Esophagus squamous epithelium (tissue), 4 donors: ENCODE data around the gene CENPT.
"Not testable (repeated sequence)": the region's sequence is repeated elsewhere in the genome, so short reads cannot be mapped to it uniquely, and the experiment has no call there.

Experiments
- POLR2A ChIP-seq, 4 donors: fragments of 450-650 bp; IDR thresholded peaks; one replicate each; pipeline ENCODE4 v1.6.1; 2017; ENCODE audit warnings: antibody characterized with exemption in 4 of 4, mild to moderate bottlenecking in 4 of 4, moderate library complexity in 3 of 4
- TF ChIP-seq, protein P1 (sequence below), 6 experiments: fragments of 450-650 bp in 4 of 6; fragments of 200-600 bp in 2 of 6; sonication (generic) in 2 of 6; IDR thresholded peaks; one replicate each; pipeline ENCODE4 v1.5.1; 2016 to 2019; ENCODE audit warnings: antibody characterized with exemption in 6 of 6, mild to moderate bottlenecking in 4 of 6, moderate library complexity in 4 of 6

DNA sequence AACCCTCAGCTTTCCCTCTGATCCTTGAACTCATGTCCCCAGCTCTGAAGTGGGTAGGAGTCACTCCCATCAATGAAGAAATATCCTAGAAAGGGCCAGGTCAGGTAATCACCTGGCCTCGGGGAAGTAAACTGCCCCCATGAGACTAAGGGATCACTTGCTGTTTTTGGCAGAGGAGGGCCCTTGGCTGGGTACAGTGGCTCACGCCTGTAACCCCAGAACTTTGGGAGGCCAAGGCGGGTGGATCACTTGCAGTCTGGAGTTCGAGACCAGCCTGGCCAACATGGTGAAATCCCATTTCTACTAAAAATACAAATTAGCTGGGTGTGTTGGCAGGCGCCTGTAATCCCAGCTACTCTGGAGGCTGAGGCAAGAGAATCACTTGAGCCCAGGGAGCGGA lies 16.6 kb upstream of the CENPT start:
- TF ChIP-seq, protein P1, sequence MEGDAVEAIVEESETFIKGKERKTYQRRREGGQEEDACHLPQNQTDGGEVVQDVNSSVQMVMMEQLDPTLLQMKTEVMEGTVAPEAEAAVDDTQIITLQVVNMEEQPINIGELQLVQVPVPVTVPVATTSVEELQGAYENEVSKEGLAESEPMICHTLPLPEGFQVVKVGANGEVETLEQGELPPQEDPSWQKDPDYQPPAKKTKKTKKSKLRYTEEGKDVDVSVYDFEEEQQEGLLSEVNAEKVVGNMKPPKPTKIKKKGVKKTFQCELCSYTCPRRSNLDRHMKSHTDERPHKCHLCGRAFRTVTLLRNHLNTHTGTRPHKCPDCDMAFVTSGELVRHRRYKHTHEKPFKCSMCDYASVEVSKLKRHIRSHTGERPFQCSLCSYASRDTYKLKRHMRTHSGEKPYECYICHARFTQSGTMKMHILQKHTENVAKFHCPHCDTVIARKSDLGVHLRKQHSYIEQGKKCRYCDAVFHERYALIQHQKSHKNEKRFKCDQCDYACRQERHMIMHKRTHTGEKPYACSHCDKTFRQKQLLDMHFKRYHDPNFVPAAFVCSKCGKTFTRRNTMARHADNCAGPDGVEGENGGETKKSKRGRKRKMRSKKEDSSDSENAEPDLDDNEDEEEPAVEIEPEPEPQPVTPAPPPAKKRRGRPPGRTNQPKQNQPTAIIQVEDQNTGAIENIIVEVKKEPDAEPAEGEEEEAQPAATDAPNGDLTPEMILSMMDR (IDR thresholded peaks at IDR 0.05): not testable (repeated sequence)
- not testable (repeated sequence) for TF ChIP-seq POLR2A (IDR thresholded peaks at IDR 0.05)
